Right atrium auricular region (tissue), 2 donors: ENCODE data around the gene PHKB. TPM values are rescaled to one million over a fixed set of nuclear protein-coding genes. Genes with fewer than 3 reads are reported as not detected.

ENCODE experiments used
- DNase-seq: peaks from one replicate; pipeline ENCODE4 v3.0.0-alpha.2; 2019; ENCODE audit warnings: low spot score
- H3K27ac ChIP-seq, 2 donors: fragments of 200-600 bp; sonication (generic); 1 replicate in 1 of 2; 2 replicates in 1 of 2; pipeline ENCODE4 v1.5.1; 2016 to 2019
- H3K27me3 ChIP-seq, 2 donors: fragments of 200-600 bp; sonication (generic); one replicate each; pipeline versions ENCODE4 v1.5.1 to v1.6.0; 2017 to 2019
- H3K36me3 ChIP-seq: fragments of 200-600 bp; sonication (generic); one replicate; pipeline ENCODE4 v1.5.1; 2016
- H3K4me1 ChIP-seq, 2 donors: fragments of 200-600 bp; sonication (generic); one replicate each; pipeline versions ENCODE4 v1.5.1 to v1.6.0; 2017 to 2019
- H3K4me3 ChIP-seq, 2 donors: fragments of 200-600 bp; sonication (generic); 1 replicate in 1 of 2; 2 replicates in 1 of 2; pipeline ENCODE4 v1.5.1; 2017 to 2019; ENCODE audit warnings: mild to moderate bottlenecking in 1 of 2, moderate library complexity in 1 of 2
- H3K9me3 ChIP-seq, 2 donors: fragments of 200-600 bp; sonication (generic); one replicate each; pipeline ENCODE4 v1.5.1; 2019
- CTCF ChIP-seq, 2 donors: fragments of 200-600 bp; sonication (generic); IDR thresholded peaks; one replicate each; pipeline ENCODE4 v1.5.1; 2019; ENCODE audit warnings: antibody characterized with exemption in 2 of 2
- total RNA-seq, 2 donors: library from RNA; depleted of rRNA; stranded (reverse); fragments of >200 nt; gene quantifications; one replicate each; pipeline ENCODE4 v1.1.0, GENCODE V29; 2016

The PHKB gene
- total RNA-seq, 2 donors from 2014 or later, result 43.4 to 43.7 TPM

- Histone ChIP-seq H3K4me3 (no peak overlapping the region), H3K4me1 (no peaks in the 10 kb centered on the region), H3K27me3 (no peaks in the 10 kb centered on the region), H3K9me3 (no peaks in the 10 kb centered on the region), H3K27ac (no peak overlapping the region), H3K36me3 (no peaks in the 10 kb centered on the region)
- no peak for TF ChIP-seq CTCF (IDR thresholded peaks at IDR 0.05)
- no peak for DNase-seq
These were observed 120.0 kb downstream of the PHKB start for GRCh38 chr16:47581114-47581513.

- TF ChIP-seq CTCF (IDR thresholded peaks at IDR 0.05), result no peak
- H3K27ac ChIP-seq, result no peak overlapping the region
- H3K27me3 ChIP-seq, result no peaks in the 10 kb centered on the region
- H3K9me3 ChIP-seq, result no peaks in the 10 kb centered on the region
- no peak overlapping the region for H3K4me3 ChIP-seq
- no peak for DNase-seq
- H3K36me3 ChIP-seq, result peaks cover 10% of the 10 kb centered on the region
- no peaks in the 10 kb centered on the region for H3K4me1 ChIP-seq
These were observed 123.5 kb downstream of the PHKB start for GRCh38 chr16:47584464-47585225.

- Histone ChIP-seq H3K27me3 (no peaks in the 10 kb centered on the region), H3K4me1 (no peaks in the 10 kb centered on the region), H3K27ac (no peak overlapping the region), H3K36me3 (peaks cover 21% of the 10 kb centered on the region), H3K9me3 (no peaks in the 10 kb centered on the region), H3K4me3 (no peak overlapping the region)
- DNase-seq, result no peak
- TF ChIP-seq CTCF (IDR thresholded peaks at IDR 0.05), result no peak
These were observed 125.0 kb downstream of the PHKB start for GRCh38 chr16:47586121-47586520.

GRCh38 chr16:47590472-47590871, 129.3 kb downstream of the PHKB start:
- Histone ChIP-seq H3K4me3 (no peak overlapping the region), H3K4me1 (no peaks in the 10 kb centered on the region), H3K9me3 (no peaks in the 10 kb centered on the region), H3K27ac (no peak overlapping the region), H3K27me3 (no peaks in the 10 kb centered on the region), H3K36me3 (peaks cover 37% of the 10 kb centered on the region)
- DNase-seq, result no peak
- TF ChIP-seq CTCF (IDR thresholded peaks at IDR 0.05), result no peak

GRCh38 chr16:47592232-47592631, 131.1 kb downstream of the PHKB start:
- H3K4me1 ChIP-seq, result no peaks in the 10 kb centered on the region
- H3K36me3 ChIP-seq, result peaks cover 37% of the 10 kb centered on the region
- no peaks in the 10 kb centered on the region for H3K9me3 ChIP-seq
- TF ChIP-seq CTCF (IDR thresholded peaks at IDR 0.05), result no peak
- DNase-seq, result no peak
- no peak overlapping the region for H3K4me3 ChIP-seq
- H3K27ac ChIP-seq, result no peak overlapping the region
- no peaks in the 10 kb centered on the region for H3K27me3 ChIP-seq

GRCh38 chr16:47599512-47599911, 138.4 kb downstream of the PHKB start:
- peaks cover 11% of the 10 kb centered on the region for H3K36me3 ChIP-seq
- no peaks in the 10 kb centered on the region for H3K9me3 ChIP-seq
- H3K4me1 ChIP-seq, result no peaks in the 10 kb centered on the region
- no peak for TF ChIP-seq CTCF (IDR thresholded peaks at IDR 0.05)
- DNase-seq, result no peak
- no peak overlapping the region for H3K4me3 ChIP-seq
- H3K27ac ChIP-seq, result no peak overlapping the region
- H3K27me3 ChIP-seq, result no peaks in the 10 kb centered on the region
